Measurements from ENCODE around the gene PROM1.

DNA sequence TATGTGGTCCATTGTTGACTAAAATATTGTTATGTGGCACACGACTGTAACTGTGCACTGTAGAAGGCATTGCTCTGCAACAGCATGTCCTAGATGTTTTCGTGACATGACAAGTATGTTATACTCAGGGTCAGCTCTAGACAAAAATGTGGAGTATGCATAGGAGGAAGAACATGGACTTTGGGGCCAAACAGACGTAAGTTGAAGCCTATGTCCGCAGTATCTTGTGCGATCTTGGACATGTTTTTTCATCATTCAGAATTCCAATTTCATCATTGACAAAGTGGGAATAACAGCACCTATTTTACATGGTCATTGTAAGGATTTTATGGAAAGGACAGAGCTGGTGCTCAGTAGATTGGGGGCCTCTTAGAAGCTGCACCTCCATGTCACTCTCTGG lies 27.7 kb upstream of the PROM1 start:
- TF ChIP-seq, protein P1, sequence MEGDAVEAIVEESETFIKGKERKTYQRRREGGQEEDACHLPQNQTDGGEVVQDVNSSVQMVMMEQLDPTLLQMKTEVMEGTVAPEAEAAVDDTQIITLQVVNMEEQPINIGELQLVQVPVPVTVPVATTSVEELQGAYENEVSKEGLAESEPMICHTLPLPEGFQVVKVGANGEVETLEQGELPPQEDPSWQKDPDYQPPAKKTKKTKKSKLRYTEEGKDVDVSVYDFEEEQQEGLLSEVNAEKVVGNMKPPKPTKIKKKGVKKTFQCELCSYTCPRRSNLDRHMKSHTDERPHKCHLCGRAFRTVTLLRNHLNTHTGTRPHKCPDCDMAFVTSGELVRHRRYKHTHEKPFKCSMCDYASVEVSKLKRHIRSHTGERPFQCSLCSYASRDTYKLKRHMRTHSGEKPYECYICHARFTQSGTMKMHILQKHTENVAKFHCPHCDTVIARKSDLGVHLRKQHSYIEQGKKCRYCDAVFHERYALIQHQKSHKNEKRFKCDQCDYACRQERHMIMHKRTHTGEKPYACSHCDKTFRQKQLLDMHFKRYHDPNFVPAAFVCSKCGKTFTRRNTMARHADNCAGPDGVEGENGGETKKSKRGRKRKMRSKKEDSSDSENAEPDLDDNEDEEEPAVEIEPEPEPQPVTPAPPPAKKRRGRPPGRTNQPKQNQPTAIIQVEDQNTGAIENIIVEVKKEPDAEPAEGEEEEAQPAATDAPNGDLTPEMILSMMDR (IDR thresholded peaks at IDR 0.05) = no peak
- TF ChIP-seq EZH2 (IDR thresholded peaks at IDR 0.05) (no peak), EZH2phosphoT487 (IDR thresholded peaks at IDR 0.05) (no peak)

Data from neural progenitor cell (in vitro differentiated cells).